ENCODE data around the gene DPP7.

DPP7 gene

DNA sequence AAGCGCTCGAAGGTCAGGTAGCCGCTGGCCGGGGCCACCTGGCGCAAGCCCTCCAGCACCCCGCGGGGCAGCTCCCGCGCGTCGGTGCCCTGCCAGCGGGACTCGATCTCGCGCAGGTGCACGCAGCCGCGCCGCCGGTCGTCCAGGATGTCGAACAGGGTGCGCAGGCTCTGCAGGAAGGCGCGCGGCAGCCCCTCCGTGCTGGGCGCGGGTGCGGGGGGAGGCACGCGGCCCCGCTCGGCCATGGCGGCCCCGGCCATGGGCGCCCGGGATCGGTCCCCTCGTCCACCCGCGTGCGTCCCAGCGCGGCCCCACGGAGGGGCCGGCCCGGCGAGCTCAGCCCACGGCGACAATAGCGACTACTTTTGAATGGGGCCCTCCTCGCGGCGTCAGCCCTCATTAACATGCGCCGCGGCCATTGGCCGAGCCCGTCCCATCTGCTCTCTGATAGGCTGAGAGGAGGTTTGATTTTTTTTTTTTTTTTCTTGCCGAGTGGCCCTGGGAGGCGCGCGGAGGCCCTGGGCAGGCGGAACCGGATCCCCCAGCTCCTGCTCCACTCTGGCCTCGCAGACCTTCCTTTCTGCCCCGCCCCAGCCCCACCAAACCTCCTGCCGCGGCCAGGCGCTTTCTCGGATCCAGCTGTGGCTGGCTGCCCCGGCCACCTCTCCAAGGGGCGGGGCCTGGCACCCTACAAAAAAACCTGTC lies 44.2 kb downstream of the DPP7 start, which contains the start of gene SAPCD2:
Gene SAPCD2, minus strand, starts transcription at position 357 of the 705 bp plus-strand sequence. Its CDS starts 97 bp downstream, at position 260.
- peak within 1 kb of the TSS; percentile 93 for H3K9ac ChIP-seq (ENCODE audit: low read depth, low read length, poor library complexity, severe bottlenecking)
- H2AFZ ChIP-seq (ENCODE audit: low read length) = peak within 1 kb of the TSS; percentile 67; the same call in 1 of the 2 replicates
- TF ChIP-seq, protein P1, sequence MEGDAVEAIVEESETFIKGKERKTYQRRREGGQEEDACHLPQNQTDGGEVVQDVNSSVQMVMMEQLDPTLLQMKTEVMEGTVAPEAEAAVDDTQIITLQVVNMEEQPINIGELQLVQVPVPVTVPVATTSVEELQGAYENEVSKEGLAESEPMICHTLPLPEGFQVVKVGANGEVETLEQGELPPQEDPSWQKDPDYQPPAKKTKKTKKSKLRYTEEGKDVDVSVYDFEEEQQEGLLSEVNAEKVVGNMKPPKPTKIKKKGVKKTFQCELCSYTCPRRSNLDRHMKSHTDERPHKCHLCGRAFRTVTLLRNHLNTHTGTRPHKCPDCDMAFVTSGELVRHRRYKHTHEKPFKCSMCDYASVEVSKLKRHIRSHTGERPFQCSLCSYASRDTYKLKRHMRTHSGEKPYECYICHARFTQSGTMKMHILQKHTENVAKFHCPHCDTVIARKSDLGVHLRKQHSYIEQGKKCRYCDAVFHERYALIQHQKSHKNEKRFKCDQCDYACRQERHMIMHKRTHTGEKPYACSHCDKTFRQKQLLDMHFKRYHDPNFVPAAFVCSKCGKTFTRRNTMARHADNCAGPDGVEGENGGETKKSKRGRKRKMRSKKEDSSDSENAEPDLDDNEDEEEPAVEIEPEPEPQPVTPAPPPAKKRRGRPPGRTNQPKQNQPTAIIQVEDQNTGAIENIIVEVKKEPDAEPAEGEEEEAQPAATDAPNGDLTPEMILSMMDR (conservative IDR thresholded peaks at IDR 0.05; ENCODE audit: low read length) = no peak
- TF ChIP-seq EZH2phosphoT487 (IDR thresholded peaks at IDR 0.05; ENCODE audit: borderline replicate concordance) = no peak
- H3K79me2 ChIP-seq (ENCODE audit: insufficient read depth, low read length) = peaks cover 59% of the 10 kb centered on the region
- no peaks in the 10 kb centered on the region for H3K9me2 ChIP-seq (replicated peaks; ENCODE audit: low read depth, low read length)
- 0 out of 2 replicates have a peak, but pooled peaks cover 3% of the 10 kb centered on the region for H3F3A ChIP-seq (ENCODE audit: low read depth)
- peak within 1 kb of the TSS; percentile 98 for H3K4me2 ChIP-seq (ENCODE audit: low read depth, low read length, poor library complexity, severe bottlenecking)
- H3K27me3 ChIP-seq (ENCODE audit: insufficient read depth, low read length, poor library complexity, severe bottlenecking) = no peaks in the 10 kb centered on the region
- H4K20me1 ChIP-seq (ENCODE audit: insufficient read depth, low read length, poor library complexity, severe bottlenecking) = peaks cover 36% of the 10 kb centered on the region
- H3K4me1 ChIP-seq (ENCODE audit: insufficient read depth, low read length, poor library complexity, severe bottlenecking) = peaks cover 24% of the 10 kb centered on the region
- H3K9me3 ChIP-seq (ENCODE audit: insufficient read depth, low read depth, low read length) = no peaks in the 10 kb centered on the region
- H3K4me3 ChIP-seq (ENCODE audit: low read length, poor library complexity, severe bottlenecking) = peak within 1 kb of the TSS; percentile 87
- peaks cover 2% of the 10 kb centered on the region; the same call in 1 of the 2 replicates for H3K36me3 ChIP-seq (ENCODE audit: insufficient read depth, low read length)

- no peak for TF ChIP-seq EZH2phosphoT487 (IDR thresholded peaks at IDR 0.05; ENCODE audit: borderline replicate concordance)
- TF ChIP-seq, protein P1 (conservative IDR thresholded peaks at IDR 0.05; ENCODE audit: low read length) = no peak
- Histone ChIP-seq H3K36me3 (ENCODE audit: insufficient read depth, low read length) (peaks cover 9% of the 10 kb centered on the region; the same call in 1 of the 2 replicates), H3K9me2 (replicated peaks; ENCODE audit: low read depth, low read length) (no peaks in the 10 kb centered on the region), H3K27me3 (ENCODE audit: insufficient read depth, low read length, poor library complexity, severe bottlenecking) (no peaks in the 10 kb centered on the region), H3F3A (ENCODE audit: low read depth) (0 out of 2 replicates have a peak, but pooled peaks cover 3% of the 10 kb centered on the region), H3K4me1 (ENCODE audit: insufficient read depth, low read length, poor library complexity, severe bottlenecking) (peaks cover 24% of the 10 kb centered on the region), H3K9ac (ENCODE audit: low read depth, low read length, poor library complexity, severe bottlenecking) (peak overlapping the region; percentile 73), H4K20me1 (ENCODE audit: insufficient read depth, low read length, poor library complexity, severe bottlenecking) (peaks cover 36% of the 10 kb centered on the region), H3K79me2 (ENCODE audit: insufficient read depth, low read length) (peaks cover 59% of the 10 kb centered on the region), H3K4me2 (ENCODE audit: low read depth, low read length, poor library complexity, severe bottlenecking) (peak overlapping the region; percentile 98), H2AFZ (ENCODE audit: low read length) (no peak overlapping the region), H3K9me3 (ENCODE audit: insufficient read depth, low read depth, low read length) (no peaks in the 10 kb centered on the region), H3K4me3 (ENCODE audit: low read length, poor library complexity, severe bottlenecking) (peak overlapping the region; percentile 87)
Observed at GRCh38 chr9:137069508-137070091, 44.9 kb downstream of the DPP7 start.

DNA sequence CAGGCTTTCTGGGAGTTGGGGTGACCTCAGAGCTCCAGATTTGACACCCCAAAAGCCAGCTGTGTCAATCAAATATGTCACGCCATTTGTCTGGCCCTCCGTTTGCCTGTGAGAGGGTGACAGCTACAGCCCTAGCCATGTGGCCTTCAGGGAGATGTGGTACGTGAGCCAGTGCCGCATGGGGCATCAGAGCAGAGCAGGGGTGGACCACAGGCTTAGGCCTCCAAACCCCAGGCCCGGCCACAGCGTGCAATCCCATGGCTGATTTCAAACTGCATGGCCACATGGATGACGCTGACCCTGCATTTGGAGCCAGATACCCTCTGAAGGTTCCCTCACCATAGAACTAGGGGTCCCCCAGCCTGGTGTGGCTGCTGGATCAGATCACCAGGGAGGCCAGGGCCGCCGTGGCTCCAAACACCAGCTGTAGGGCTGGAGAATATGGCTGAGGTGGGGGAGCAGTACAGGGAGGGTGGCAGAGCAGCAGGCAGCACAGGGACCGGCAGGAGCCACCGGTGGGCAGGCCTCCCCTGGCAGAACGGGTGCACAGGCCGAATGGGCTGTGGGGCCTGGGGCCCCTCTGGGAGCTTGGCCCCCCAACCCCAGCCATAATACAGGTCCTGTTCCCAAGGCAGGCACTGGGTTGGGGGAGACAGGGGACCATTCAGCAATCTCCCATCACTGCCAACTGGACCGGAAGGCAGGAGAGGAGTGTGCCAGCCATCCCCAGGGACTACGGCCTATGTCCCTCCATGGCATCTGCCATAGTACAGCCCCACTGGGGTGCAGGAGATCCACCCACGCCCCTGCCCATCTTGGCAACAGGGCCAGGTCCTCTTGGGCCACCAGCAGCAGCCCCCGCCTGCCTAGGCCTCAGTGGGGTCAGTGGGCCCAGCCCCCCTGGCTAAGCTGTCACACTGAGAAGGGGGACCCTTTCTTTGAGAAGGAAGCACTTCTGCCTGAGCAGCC lies 45.7 kb downstream of the DPP7 start:
- no peaks in the 10 kb centered on the region for H3K9me2 ChIP-seq (replicated peaks; ENCODE audit: low read depth, low read length)
- peak overlapping the region; percentile 73 for H3K9ac ChIP-seq (ENCODE audit: low read depth, low read length, poor library complexity, severe bottlenecking)
- TF ChIP-seq EZH2phosphoT487 (IDR thresholded peaks at IDR 0.05; ENCODE audit: borderline replicate concordance) = no peak
- TF ChIP-seq, protein P1 (conservative IDR thresholded peaks at IDR 0.05; ENCODE audit: low read length) = no peak
- no peaks in the 10 kb centered on the region for H3K9me3 ChIP-seq (ENCODE audit: insufficient read depth, low read depth, low read length)
- H4K20me1 ChIP-seq (ENCODE audit: insufficient read depth, low read length, poor library complexity, severe bottlenecking) = peaks cover 36% of the 10 kb centered on the region
- H2AFZ ChIP-seq (ENCODE audit: low read length) = no peak overlapping the region
- 0 out of 2 replicates have a peak, but pooled peaks cover 3% of the 10 kb centered on the region for H3F3A ChIP-seq (ENCODE audit: low read depth)
- peaks cover 59% of the 10 kb centered on the region for H3K79me2 ChIP-seq (ENCODE audit: insufficient read depth, low read length)
- peak overlapping the region; percentile 87 for H3K4me3 ChIP-seq (ENCODE audit: low read length, poor library complexity, severe bottlenecking)
- peaks cover 9% of the 10 kb centered on the region; the same call in 1 of the 2 replicates for H3K36me3 ChIP-seq (ENCODE audit: insufficient read depth, low read length)
- H3K4me1 ChIP-seq (ENCODE audit: insufficient read depth, low read length, poor library complexity, severe bottlenecking) = peaks cover 24% of the 10 kb centered on the region
- H3K4me2 ChIP-seq (ENCODE audit: low read depth, low read length, poor library complexity, severe bottlenecking) = peak overlapping the region; percentile 98
- H3K27me3 ChIP-seq (ENCODE audit: insufficient read depth, low read length, poor library complexity, severe bottlenecking) = no peaks in the 10 kb centered on the region

Measured in Loucy (cell line).